OCI-LY7 (cell line): ENCODE data around the gene AP5M1.

Experiments
- CTCF ChIP-seq: fragments of 200-600 bp; sonication (generic); conservative IDR thresholded peaks from 2 replicates; pipeline ENCODE4 v1.5.1; 2014; ENCODE audit warnings: mild to moderate bottlenecking, antibody characterized with exemption, low read length, moderate library complexity, mixed read lengths
- EZH2phosphoT487 ChIP-seq: fragments of 200-600 bp; sonication (generic); IDR thresholded peaks from 2 replicates; pipeline ENCODE4 v1.6.1; 2018; ENCODE audit warnings: low read depth, borderline replicate concordance, mild to moderate bottlenecking, mixed run types, antibody characterized with exemption, low read length, moderate library complexity, mixed read lengths

GRCh38 chr14:57345106-57345505, 76.3 kb downstream of the AP5M1 start:
- TF ChIP-seq CTCF (no peak), EZH2phosphoT487 (no peak)
